CD4-positive, alpha-beta T cell treated with Interleukin-15 for 4 hours (primary cell): Measurements from ENCODE around the gene CD300C.
A peak's percentile ranks its signal among the peaks of the same experiment; 100 is the strongest.
"Not testable (repeated sequence)": the region's sequence is repeated elsewhere in the genome, so short reads cannot be mapped to it uniquely, and the experiment has no call there.

Source experiments
- DNase-seq: peaks from one replicate; pipeline ENCODE4 v3.0.0-alpha.2; 2020; ENCODE audit warnings: low spot score

CD300C gene

GRCh38 chr17:74561586-74561985 is 15.7 kb upstream of the CD300C start:
- no peak for DNase-seq

- no peak for DNase-seq
Observed at GRCh38 chr17:74558882-74559519, 13.1 kb upstream of the CD300C start.

GRCh38 chr17:74558402-74558801 is 12.5 kb upstream of the CD300C start:
- DNase-seq = not testable (repeated sequence)

- no peak for DNase-seq
Observed at GRCh38 chr17:74555427-74555940, 9.6 kb upstream of the CD300C start.

GRCh38 chr17:74554909-74555308 is 9.0 kb upstream of the CD300C start:
- no peak for DNase-seq

GRCh38 chr17:74552037-74552436 is 6.1 kb upstream of the CD300C start:
- DNase-seq = no peak

GRCh38 chr17:74550602-74551001 is 4.7 kb upstream of the CD300C start:
- no peak for DNase-seq

GRCh38 chr17:74549343-74549742 is 3.4 kb upstream of the CD300C start:
- DNase-seq = no peak

- DNase-seq = no peak
Observed at GRCh38 chr17:74547736-74548135, 1.8 kb upstream of the CD300C start.

- no peak for DNase-seq
Observed at GRCh38 chr17:74547264-74547663, 1.3 kb upstream of the CD300C start.

GRCh38 chr17:74546586-74546985 is 671 bp upstream of the CD300C start:
- DNase-seq = no peak

- no peak for DNase-seq
Observed at GRCh38 chr17:74544991-74545842, 698 bp downstream of the CD300C start.

GRCh38 chr17:74543891-74544760 is 1.8 kb downstream of the CD300C start:
- DNase-seq = no peak

GRCh38 chr17:74543406-74543805 is 2.5 kb downstream of the CD300C start:
- no peak for DNase-seq

- no peak for DNase-seq
Observed at GRCh38 chr17:74542727-74543383, 3.1 kb downstream of the CD300C start.

GRCh38 chr17:74542166-74542565 is 3.7 kb downstream of the CD300C start:
- no peak for DNase-seq

- no peak for DNase-seq
Observed at GRCh38 chr17:74541176-74542111, 4.5 kb downstream of the CD300C start.

- no peak for DNase-seq
Observed at GRCh38 chr17:74539281-74539820, 6.6 kb downstream of the CD300C start.

GRCh38 chr17:74536890-74537289 is 9.0 kb downstream of the CD300C start:
- no peak for DNase-seq

- peak; percentile 18 for DNase-seq
Observed at GRCh38 chr17:74532115-74532514, 13.8 kb downstream of the CD300C start.
